Measurements from ENCODE around the gene ARIH1. TPM values are rescaled to one million over a fixed set of nuclear protein-coding genes. Genes with fewer than 3 reads are reported as not detected.

ARIH1 gene
- total RNA-seq, 1 donor from 2014 or later: 171 TPM

GRCh38 chr15:72536506-72536905 is 62.4 kb downstream of the ARIH1 start:
- H3K9me3 Mint-ChIP-seq (ENCODE audit: low read depth): peaks cover 17% of the 10 kb centered on the region
- no peak for TF ChIP-seq CTCF (IDR thresholded peaks at IDR 0.05; ENCODE audit: unreplicated experiment)
- H3K27ac Mint-ChIP-seq: no peak overlapping the region
- H3K36me3 Mint-ChIP-seq (ENCODE audit: insufficient read depth): peaks cover 23% of the 10 kb centered on the region
- no peaks in the 10 kb centered on the region for H3K27me3 Mint-ChIP-seq
- DNase-seq (ENCODE audit: low spot score, unreplicated experiment): no peak
- peaks cover 2% of the 10 kb centered on the region for H3K4me1 Mint-ChIP-seq (ENCODE audit: low read depth)
- no peak overlapping the region for H3K4me3 Mint-ChIP-seq (ENCODE audit: low read depth)

GRCh38 chr15:72538931-72539330 is 64.8 kb downstream of the ARIH1 start:
- Mint-ChIP-seq H3K27ac (peak overlapping the region; percentile 58), H3K9me3 (ENCODE audit: low read depth) (peaks cover 20% of the 10 kb centered on the region), H3K36me3 (ENCODE audit: insufficient read depth) (peaks cover 26% of the 10 kb centered on the region), H3K4me1 (ENCODE audit: low read depth) (peaks cover 2% of the 10 kb centered on the region), H3K4me3 (ENCODE audit: low read depth) (no peak overlapping the region), H3K27me3 (no peaks in the 10 kb centered on the region)
- no peak for TF ChIP-seq CTCF (IDR thresholded peaks at IDR 0.05; ENCODE audit: unreplicated experiment)
- no peak for DNase-seq (ENCODE audit: low spot score, unreplicated experiment)

- Mint-ChIP-seq H3K36me3 (ENCODE audit: insufficient read depth) (peaks cover 27% of the 10 kb centered on the region), H3K27ac (peak overlapping the region; percentile 45), H3K4me3 (ENCODE audit: low read depth) (no peak overlapping the region), H3K9me3 (ENCODE audit: low read depth) (peaks cover 17% of the 10 kb centered on the region), H3K4me1 (ENCODE audit: low read depth) (peaks cover 2% of the 10 kb centered on the region), H3K27me3 (no peaks in the 10 kb centered on the region)
- no peak for TF ChIP-seq CTCF (IDR thresholded peaks at IDR 0.05; ENCODE audit: unreplicated experiment)
- DNase-seq (ENCODE audit: low spot score, unreplicated experiment): no peak
Measured at GRCh38 chr15:72540606-72541237, 66.6 kb downstream of the ARIH1 start.

GRCh38 chr15:72541674-72542073 is 67.5 kb downstream of the ARIH1 start:
- H3K4me1 Mint-ChIP-seq (ENCODE audit: low read depth): peaks cover 2% of the 10 kb centered on the region
- H3K27ac Mint-ChIP-seq: no peak overlapping the region
- peaks cover 17% of the 10 kb centered on the region for H3K9me3 Mint-ChIP-seq (ENCODE audit: low read depth)
- no peak for DNase-seq (ENCODE audit: low spot score, unreplicated experiment)
- H3K4me3 Mint-ChIP-seq (ENCODE audit: low read depth): no peak overlapping the region
- H3K36me3 Mint-ChIP-seq (ENCODE audit: insufficient read depth): peaks cover 33% of the 10 kb centered on the region
- H3K27me3 Mint-ChIP-seq: no peaks in the 10 kb centered on the region
- no peak for TF ChIP-seq CTCF (IDR thresholded peaks at IDR 0.05; ENCODE audit: unreplicated experiment)

- Mint-ChIP-seq H3K4me3 (ENCODE audit: low read depth) (no peak overlapping the region), H3K27ac (no peak overlapping the region), H3K4me1 (ENCODE audit: low read depth) (no peaks in the 10 kb centered on the region), H3K36me3 (ENCODE audit: insufficient read depth) (peaks cover 29% of the 10 kb centered on the region), H3K27me3 (no peaks in the 10 kb centered on the region), H3K9me3 (ENCODE audit: low read depth) (peaks cover 11% of the 10 kb centered on the region)
- no peak for TF ChIP-seq CTCF (IDR thresholded peaks at IDR 0.05; ENCODE audit: unreplicated experiment)
- DNase-seq (ENCODE audit: low spot score, unreplicated experiment): no peak
Measured at GRCh38 chr15:72545156-72545555, 71.0 kb downstream of the ARIH1 start.

Measured in progenitor cell of endocrine pancreas (in vitro differentiated cells).